LHCN-M2 (cell line): ENCODE results near the gene UVRAG. TPM values are rescaled to one million over a fixed set of nuclear protein-coding genes. Genes with fewer than 3 reads are reported as not detected.
"Not testable (repeated sequence)": the region's sequence is repeated elsewhere in the genome, so short reads cannot be mapped to it uniquely, and the experiment has no call there.

Source experiments
- DNase-seq: peaks from one replicate; pipeline ENCODE4 v3.0.0-alpha.2; 2012; ENCODE audit warnings: low read depth
- total RNA-seq: library from RNA; depleted of rRNA; stranded (reverse); fragments of >200 nt; gene quantifications from 2 replicates; pipeline ENCODE4 v1.2.3, GENCODE V29; 2014

Gene UVRAG
- total RNA-seq, 1 experiment from 2014 or later, result 12.2 TPM

GRCh38 chr11:75950141-75950540, 135.1 kb downstream of the UVRAG start:
- no peak for DNase-seq

DNA sequence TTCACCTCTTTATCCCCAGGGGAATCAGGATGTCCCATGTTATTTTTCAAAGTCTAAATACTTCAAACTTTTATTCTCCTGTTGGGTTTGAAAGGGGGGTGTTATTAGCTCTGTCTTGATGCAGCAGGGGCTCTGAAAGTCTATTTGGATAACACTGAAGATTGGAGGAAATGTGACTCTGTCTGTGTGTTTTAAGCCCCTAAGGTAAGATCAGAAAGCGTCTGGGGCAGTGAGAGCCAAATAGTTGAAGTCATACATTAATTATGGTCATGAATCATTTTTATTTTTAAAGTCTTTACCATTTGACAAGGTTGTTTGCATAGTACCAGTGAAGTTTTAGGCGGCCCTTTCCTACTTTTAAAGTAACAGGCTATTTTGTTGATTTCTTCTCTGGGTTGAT, 139.0 kb downstream of the UVRAG start:
- DNase-seq, result no peak

GRCh38 chr11:75955443-75955842, 140.4 kb downstream of the UVRAG start:
- DNase-seq, result no peak

DNA sequence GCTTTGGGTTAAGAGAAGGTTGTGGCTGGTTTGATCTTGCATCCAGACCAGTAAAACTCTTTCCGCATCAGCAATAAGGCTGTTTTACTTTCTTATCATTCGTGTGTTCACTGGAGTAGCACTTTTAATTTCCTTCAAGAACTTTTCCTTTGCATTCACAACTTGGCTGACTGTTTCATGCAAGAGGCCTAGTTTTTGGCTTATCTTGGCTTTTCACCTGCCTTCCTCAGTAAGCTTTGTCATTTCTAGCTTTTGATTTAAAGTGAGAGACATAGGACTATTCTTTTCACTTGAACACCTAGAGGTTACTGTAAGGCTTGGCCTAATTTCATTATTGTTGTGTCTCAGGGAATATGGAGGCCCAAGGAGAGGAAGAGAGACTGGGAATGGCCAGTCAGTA, 144.5 kb downstream of the UVRAG start:
- no peak for DNase-seq

GRCh38 chr11:75964071-75964470, 149.1 kb downstream of the UVRAG start:
- no peak for DNase-seq

DNA sequence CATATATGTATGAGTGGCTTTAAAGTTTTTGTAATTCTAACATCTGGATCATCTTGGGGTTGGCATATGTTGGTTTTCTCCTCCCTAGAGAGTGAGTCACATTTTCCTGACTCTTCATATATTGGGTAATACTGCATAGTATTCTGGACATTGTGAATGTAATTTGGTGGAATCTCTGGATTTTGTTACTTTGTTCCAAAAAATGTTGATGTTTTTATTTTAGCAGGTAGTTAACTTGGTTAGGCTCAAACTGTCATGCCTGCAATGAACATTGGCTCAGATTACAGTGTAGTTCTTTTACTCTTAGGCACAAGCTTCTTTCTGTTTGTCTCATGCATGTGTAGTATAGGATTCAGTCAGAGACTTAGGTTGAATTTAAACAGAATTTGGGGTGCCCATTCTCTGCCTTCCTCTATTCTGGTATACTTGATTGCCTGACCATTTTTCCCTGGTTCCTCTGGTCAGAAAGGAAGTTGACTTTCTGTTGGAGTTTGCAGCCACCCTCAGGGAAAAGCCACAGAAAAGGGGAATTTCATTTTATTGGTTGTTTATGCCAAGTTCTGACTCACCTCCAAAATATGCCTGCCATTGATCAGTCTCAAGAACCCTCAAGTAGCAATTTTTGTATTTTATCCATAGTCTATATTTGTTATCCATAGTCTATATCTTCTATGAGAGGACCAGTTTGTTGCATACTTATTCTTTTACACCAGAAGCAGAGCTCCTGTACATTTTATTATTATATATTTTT, 151.7 kb downstream of the UVRAG start:
- DNase-seq, result peak; percentile 83

DNA sequence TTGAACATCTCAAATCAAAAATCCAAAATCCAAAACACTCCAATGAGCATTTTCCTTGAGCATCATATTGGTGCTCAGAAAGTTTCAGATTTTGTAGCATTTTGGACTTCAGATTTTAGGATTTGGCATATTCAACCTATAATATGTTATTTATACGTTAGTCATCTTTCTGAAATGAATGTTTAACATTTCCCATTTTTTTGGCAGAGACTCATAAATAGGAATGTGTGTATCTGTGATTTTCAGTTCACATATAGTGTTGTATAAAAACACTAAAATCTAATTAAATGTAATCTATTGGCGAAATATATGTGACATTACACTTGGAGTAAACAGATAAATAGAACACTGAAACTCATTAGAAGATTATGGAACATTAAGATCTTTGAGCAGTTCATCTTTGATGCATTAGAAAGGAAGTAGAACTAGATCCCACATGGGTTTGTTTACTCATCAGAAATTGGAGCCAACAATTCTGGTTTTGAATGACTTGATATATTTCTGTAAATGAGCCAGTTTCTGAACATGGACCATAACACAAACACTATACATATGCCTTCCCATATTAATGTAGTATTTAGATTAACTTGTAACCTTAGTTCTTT, 153.1 kb downstream of the UVRAG start:
- peak; percentile 24 for DNase-seq

- peak; percentile 76 for DNase-seq
These were observed 154.8 kb downstream of the UVRAG start for GRCh38 chr11:75969626-75970308.

- not testable (repeated sequence) for DNase-seq
These were observed 158.7 kb downstream of the UVRAG start for GRCh38 chr11:75973710-75974109.

- DNase-seq, result not testable (repeated sequence)
These were observed 164.1 kb downstream of the UVRAG start for GRCh38 chr11:75979075-75979474.

- not testable (repeated sequence) for DNase-seq
These were observed 164.5 kb downstream of the UVRAG start for GRCh38 chr11:75979479-75980027.

DNA sequence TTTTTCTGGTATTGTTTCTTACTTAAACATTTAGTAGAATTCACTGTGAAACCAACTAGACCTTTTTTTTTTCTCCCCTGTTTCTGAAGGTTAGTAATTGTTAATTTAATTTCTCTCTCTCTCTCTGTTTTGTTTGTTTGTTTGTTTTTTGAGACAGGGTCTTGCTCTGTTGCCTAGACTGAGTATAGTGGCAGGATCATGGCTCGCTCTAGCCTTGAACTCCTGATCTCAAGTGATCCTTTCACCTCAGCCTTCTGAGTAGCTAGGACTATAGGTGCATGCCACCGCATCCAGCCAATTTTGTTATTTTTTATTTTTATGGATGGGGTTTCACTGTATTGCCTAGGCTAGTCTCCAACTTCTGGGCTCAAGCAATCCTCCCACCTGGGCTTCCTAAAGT, 165.0 kb downstream of the UVRAG start:
- no peak for DNase-seq

- DNase-seq, result no peak
These were observed 166.5 kb downstream of the UVRAG start for GRCh38 chr11:75981546-75981945.

DNA sequence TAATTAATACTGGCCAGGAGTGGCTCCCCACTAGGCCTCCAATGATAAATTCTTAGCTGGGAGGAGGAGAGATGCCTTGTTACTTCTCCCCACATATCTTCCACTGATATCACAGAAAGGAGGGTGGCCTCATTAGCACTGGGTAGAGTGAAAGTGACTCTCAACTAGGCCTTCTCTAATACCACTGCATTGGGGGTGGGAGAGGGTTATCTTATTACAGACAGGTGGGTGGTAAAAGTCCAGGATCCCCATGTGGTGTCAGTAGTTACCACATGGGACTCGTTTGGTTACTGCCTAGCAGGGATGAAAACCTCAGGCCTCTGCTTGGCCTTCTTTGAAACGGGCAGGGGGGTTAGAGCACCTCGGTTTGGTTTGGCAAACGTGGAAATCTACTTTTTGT, 167.3 kb downstream of the UVRAG start:
- DNase-seq, result no peak

- DNase-seq, result peak; percentile 22
These were observed 172.0 kb downstream of the UVRAG start for GRCh38 chr11:75986966-75987365.

GRCh38 chr11:75993126-75993525, 178.1 kb downstream of the UVRAG start:
- DNase-seq, result no peak

GRCh38 chr11:75994616-75995015, 179.6 kb downstream of the UVRAG start:
- no peak for DNase-seq

- DNase-seq, result no peak
These were observed 181.8 kb downstream of the UVRAG start for GRCh38 chr11:75996523-75997442.

- DNase-seq, result no peak
These were observed 189.4 kb downstream of the UVRAG start for GRCh38 chr11:76004400-76004799.

GRCh38 chr11:76005756-76006155, 190.7 kb downstream of the UVRAG start:
- peak; percentile 80 for DNase-seq

- DNase-seq, result no peak
These were observed 192.2 kb downstream of the UVRAG start for GRCh38 chr11:76007166-76007565.
